H1 (cell line): ENCODE data around the gene GPRIN3.

Source experiments
- CBX5 ChIP-seq: fragments of 300-800, 300-1000 bp; sonication (generic); IDR thresholded peaks from 2 replicates; pipeline ENCODE4 v1.7.1; 2016; ENCODE audit warnings: antibody characterized with exemption, low read length, low read depth
- CHD2 ChIP-seq: IDR thresholded peaks from 2 replicates; pipeline ENCODE4 v1.6.1; 2012; ENCODE audit warnings: low read length, improper control_type of control experiment
- GABPA ChIP-seq: IDR thresholded peaks from 2 replicates; pipeline ENCODE4 v1.6.1; 2011; ENCODE audit warnings: mild to moderate bottlenecking, low read length, moderate library complexity, borderline replicate concordance; ENCODE audit not compliant: insufficient read depth
- POLR2A ChIP-seq, 2 experiments: IDR thresholded peaks; 1 replicate in 1 of 2; 2 replicates in 1 of 2; pipeline ENCODE4 v1.6.1; 2011; ENCODE audit warnings: low read depth in 2 of 2, low read length in 2 of 2, mild to moderate bottlenecking in 2 of 2; ENCODE audit errors: control extremely low read depth in 1 of 2
- SIN3A ChIP-seq, 2 experiments: IDR thresholded peaks in 1 of 2; conservative IDR thresholded peaks in 1 of 2; 2 replicates each; pipeline ENCODE4 v1.6.1; 2011 to 2012; ENCODE audit warnings: low read length in 2 of 2, improper control_type of control experiment in 1 of 2, low read depth in 1 of 2, mild to moderate bottlenecking in 1 of 2
- TBP ChIP-seq: IDR thresholded peaks from 2 replicates; pipeline ENCODE4 v1.6.1; 2011; ENCODE audit warnings: low read depth, low read length, improper control_type of control experiment
- TF ChIP-seq, protein P1 (sequence below), 3 experiments: IDR thresholded peaks; 1 replicate in 2 of 3; 2 replicates in 1 of 3; pipeline versions ENCODE4 v1.5.1 to v1.6.1; 2011; ENCODE audit warnings: low read length in 3 of 3, mild to moderate bottlenecking in 3 of 3, inconsistent platforms in 2 of 3, low read depth in 1 of 3, moderate library complexity in 1 of 3; ENCODE audit not compliant: insufficient read depth in 1 of 3; ENCODE audit errors: control extremely low read depth in 1 of 3

DNA sequence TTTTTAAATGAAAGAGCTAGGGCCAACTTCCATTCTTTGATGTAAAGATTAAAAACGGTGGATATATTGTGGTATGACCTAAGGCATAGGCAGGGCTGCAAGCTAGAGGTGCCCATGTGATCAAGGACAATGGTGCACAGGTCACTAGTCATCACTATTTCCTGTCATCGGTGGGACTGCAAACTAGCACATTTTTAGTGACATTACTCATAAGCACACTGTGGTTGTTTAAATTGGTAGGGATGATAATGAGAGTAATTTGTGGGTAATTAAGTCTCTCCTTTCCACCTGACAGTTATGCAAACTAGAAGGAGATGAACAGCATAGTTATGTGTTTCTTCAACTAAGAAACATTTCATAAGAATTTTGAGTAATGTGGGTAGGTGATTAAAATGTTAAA lies 85.4 kb downstream of the GPRIN3 start:
- TF ChIP-seq GABPA, result no peak
- TF ChIP-seq CHD2, result no peak
- TF ChIP-seq SIN3A (conservative IDR thresholded peaks at IDR 0.05 in 1 of 2, IDR thresholded peaks at IDR 0.05 in 1 of 2; ENCODE audit: low read depth in 1 of 2, low read length in 2 of 2), result no peak
- TF ChIP-seq TBP, result no peak
- no peak for TF ChIP-seq POLR2A (IDR thresholded peaks at IDR 0.05; ENCODE audit: control extremely low read depth in 1 of 2, low read depth in 2 of 2, low read length in 2 of 2)
- TF ChIP-seq CBX5, result no peak
- TF ChIP-seq, protein P1, sequence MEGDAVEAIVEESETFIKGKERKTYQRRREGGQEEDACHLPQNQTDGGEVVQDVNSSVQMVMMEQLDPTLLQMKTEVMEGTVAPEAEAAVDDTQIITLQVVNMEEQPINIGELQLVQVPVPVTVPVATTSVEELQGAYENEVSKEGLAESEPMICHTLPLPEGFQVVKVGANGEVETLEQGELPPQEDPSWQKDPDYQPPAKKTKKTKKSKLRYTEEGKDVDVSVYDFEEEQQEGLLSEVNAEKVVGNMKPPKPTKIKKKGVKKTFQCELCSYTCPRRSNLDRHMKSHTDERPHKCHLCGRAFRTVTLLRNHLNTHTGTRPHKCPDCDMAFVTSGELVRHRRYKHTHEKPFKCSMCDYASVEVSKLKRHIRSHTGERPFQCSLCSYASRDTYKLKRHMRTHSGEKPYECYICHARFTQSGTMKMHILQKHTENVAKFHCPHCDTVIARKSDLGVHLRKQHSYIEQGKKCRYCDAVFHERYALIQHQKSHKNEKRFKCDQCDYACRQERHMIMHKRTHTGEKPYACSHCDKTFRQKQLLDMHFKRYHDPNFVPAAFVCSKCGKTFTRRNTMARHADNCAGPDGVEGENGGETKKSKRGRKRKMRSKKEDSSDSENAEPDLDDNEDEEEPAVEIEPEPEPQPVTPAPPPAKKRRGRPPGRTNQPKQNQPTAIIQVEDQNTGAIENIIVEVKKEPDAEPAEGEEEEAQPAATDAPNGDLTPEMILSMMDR (IDR thresholded peaks at IDR 0.05; ENCODE audit: control extremely low read depth in 1 of 3, insufficient read depth in 1 of 3, low read depth in 1 of 3, low read length in 3 of 3), result no peak
